Activated CD4-positive, alpha-beta T cell treated with anti-CD3 and anti-CD28 coated beads, Interleukin-2, amount 10 ng/mL, durations not matched to agents 7 days and 5 days (primary cell): ENCODE data around the gene ADCY4. TPM values are rescaled to one million over a fixed set of nuclear protein-coding genes. Genes with fewer than 3 reads are reported as not detected.
"Not testable (repeated sequence)": the region's sequence is repeated elsewhere in the genome, so short reads cannot be mapped to it uniquely, and the experiment has no call there.

ENCODE experiments used
- CTCF ChIA-PET: fragments of 350-600 bp; sonication (Branson Sonifier 250); formaldehyde crosslinking; loops from one replicate; lab custom pipeline; 2021; ENCODE audit warnings: antibody characterized with exemption; lab: Charles Lee
- POLR2A ChIA-PET: fragments of 350-600 bp; sonication (Branson Sonifier 250); formaldehyde crosslinking; loops from one replicate; lab custom pipeline; 2021; ENCODE audit warnings: antibody characterized with exemption; lab: Charles Lee
- DNase-seq: peaks from one replicate; pipeline ENCODE4 v3.0.0-alpha.2; 2020
- H3K27ac Mint-ChIP-seq: one replicate; pipeline ENCODE4 v1.8.0; 2021; ENCODE audit warnings: mild to moderate bottlenecking, moderate library complexity, mixed read lengths
- H3K27me3 Mint-ChIP-seq: one replicate; pipeline ENCODE4 v1.8.0; 2021; ENCODE audit warnings: mixed read lengths
- H3K36me3 Mint-ChIP-seq: one replicate; pipeline ENCODE4 v1.8.0; 2021; ENCODE audit warnings: low read depth, mixed read lengths
- H3K4me1 Mint-ChIP-seq: one replicate; pipeline ENCODE4 v1.8.0; 2021; ENCODE audit warnings: mixed read lengths
- H3K4me3 Mint-ChIP-seq: one replicate; pipeline ENCODE4 v1.8.0; 2021; ENCODE audit warnings: mild to moderate bottlenecking, moderate library complexity, mixed read lengths
- H3K9me3 Mint-ChIP-seq: one replicate; pipeline ENCODE4 v1.8.0; 2021; ENCODE audit warnings: mixed read lengths
- total RNA-seq, 2 experiments: library from RNA; stranded (reverse); gene quantifications; one replicate each; pipeline ENCODE4 v1.2.3, GENCODE V29; 2021

ADCY4 gene
- total RNA-seq, 2 experiments from 2014 or later, result 4.1 to 5.3 TPM

- ChIA-PET CTCF (interaction anchor here (0.9 to 3.6 kb wide), 3 partner anchors 10 to 40 kb away, joined by 3 to 13 read pairs (median 4); no protein-coding TSS in a partner anchor), POLR2A (no interaction called here)
- Mint-ChIP-seq H3K27ac (no peak overlapping the region), H3K9me3 (no peaks in the 10 kb centered on the region), H3K4me1 (peaks cover 4% of the 10 kb centered on the region), H3K36me3 (no peaks in the 10 kb centered on the region), H3K4me3 (no peak overlapping the region), H3K27me3 (peaks cover 14% of the 10 kb centered on the region)
- DNase-seq, result no peak
Measured at GRCh38 chr14:24372701-24373416, 38.0 kb upstream of the ADCY4 start.

GRCh38 chr14:24371605-24372004 lies 36.7 kb upstream of the ADCY4 start:
- POLR2A ChIA-PET, DNase-seq, H3K36me3 Mint-ChIP-seq, H3K4me3 Mint-ChIP-seq, H3K27ac Mint-ChIP-seq, H3K9me3 Mint-ChIP-seq: not testable (repeated sequence)
- H3K4me1 Mint-ChIP-seq, result peaks cover 12% of the 10 kb centered on the region
- CTCF ChIA-PET, result interaction anchor here (0.7 to 3.6 kb wide), 6 partner anchors 11 to 65 kb away, joined by 3 to 13 read pairs (median 4); no protein-coding TSS in a partner anchor
- peaks cover 25% of the 10 kb centered on the region for H3K27me3 Mint-ChIP-seq

- POLR2A ChIA-PET, result no interaction called here
- peaks cover 29% of the 10 kb centered on the region for H3K27me3 Mint-ChIP-seq
- no peak overlapping the region for H3K4me3 Mint-ChIP-seq
- no peaks in the 10 kb centered on the region for H3K9me3 Mint-ChIP-seq
- no peak overlapping the region for H3K27ac Mint-ChIP-seq
- H3K4me1 Mint-ChIP-seq, result peaks cover 17% of the 10 kb centered on the region
- CTCF ChIA-PET, result interaction anchor here (0.7 to 3.6 kb wide), 6 partner anchors 8 to 66 kb away, joined by 3 to 13 read pairs (median 4); no protein-coding TSS in a partner anchor
- DNase-seq, result no peak
- H3K36me3 Mint-ChIP-seq, result peaks cover under 1% of the 10 kb centered on the region
Measured at GRCh38 chr14:24370748-24371147, 35.9 kb upstream of the ADCY4 start.

- DNase-seq, result no peak
- H3K4me3 Mint-ChIP-seq, result no peak overlapping the region
- peaks cover 2% of the 10 kb centered on the region for H3K36me3 Mint-ChIP-seq
- no peaks in the 10 kb centered on the region for H3K9me3 Mint-ChIP-seq
- ChIA-PET POLR2A (interaction anchor here (0.6 kb wide), 1 partner anchor 47 kb away, joined by 3 read pairs; no protein-coding TSS in a partner anchor), CTCF (interaction anchor here (0.7 to 3.6 kb wide), 4 partner anchors 9 to 262 kb away, joined by 3 to 13 read pairs (median 5); no protein-coding TSS in a partner anchor)
- peaks cover 24% of the 10 kb centered on the region for H3K4me1 Mint-ChIP-seq
- H3K27me3 Mint-ChIP-seq, result peaks cover 36% of the 10 kb centered on the region
- H3K27ac Mint-ChIP-seq, result no peak overlapping the region
Measured at GRCh38 chr14:24369907-24370687, 35.2 kb upstream of the ADCY4 start.

GRCh38 chr14:24369463-24369862 lies 34.6 kb upstream of the ADCY4 start:
- DNase-seq, result no peak
- Mint-ChIP-seq H3K27me3 (peaks cover 38% of the 10 kb centered on the region), H3K4me3 (no peak overlapping the region), H3K27ac (no peak overlapping the region), H3K4me1 (peaks cover 25% of the 10 kb centered on the region), H3K9me3 (no peaks in the 10 kb centered on the region), H3K36me3 (peaks cover 2% of the 10 kb centered on the region)
- ChIA-PET POLR2A (interaction anchor here (0.6 kb wide), 1 partner anchor 48 kb away, joined by 3 read pairs; no protein-coding TSS in a partner anchor), CTCF (interaction anchor here (0.7 to 3.6 kb wide), 4 partner anchors 9 to 261 kb away, joined by 3 to 13 read pairs (median 5); no protein-coding TSS in a partner anchor)

GRCh38 chr14:24368562-24369252 lies 33.8 kb upstream of the ADCY4 start:
- H3K27me3 Mint-ChIP-seq, result peaks cover 39% of the 10 kb centered on the region
- no peak overlapping the region for H3K4me3 Mint-ChIP-seq
- ChIA-PET CTCF (no interaction called here), POLR2A (no interaction called here)
- no peak for DNase-seq
- no peak overlapping the region for H3K27ac Mint-ChIP-seq
- H3K36me3 Mint-ChIP-seq, result peaks cover 2% of the 10 kb centered on the region
- peaks cover 25% of the 10 kb centered on the region for H3K4me1 Mint-ChIP-seq
- H3K9me3 Mint-ChIP-seq, result no peaks in the 10 kb centered on the region

GRCh38 chr14:24368212-24368561 lies 33.3 kb upstream of the ADCY4 start:
- Mint-ChIP-seq H3K4me3 (no peak overlapping the region), H3K27ac (no peak overlapping the region), H3K27me3 (peaks cover 43% of the 10 kb centered on the region), H3K36me3 (peaks cover 2% of the 10 kb centered on the region), H3K4me1 (peaks cover 25% of the 10 kb centered on the region), H3K9me3 (no peaks in the 10 kb centered on the region)
- ChIA-PET CTCF (no interaction called here), POLR2A (no interaction called here)
- no peak for DNase-seq

- H3K4me3 Mint-ChIP-seq, result no peak within 1 kb of the TSS
- H3K27ac Mint-ChIP-seq, result no peak within 1 kb of the TSS
- H3K9me3 Mint-ChIP-seq, result no peaks in the 10 kb centered on the region
- no peak for DNase-seq
- ChIA-PET POLR2A (no interaction called here), CTCF (no interaction called here)
- peaks cover 25% of the 10 kb centered on the region for H3K4me1 Mint-ChIP-seq
- peaks cover 2% of the 10 kb centered on the region for H3K36me3 Mint-ChIP-seq
- peaks cover 46% of the 10 kb centered on the region for H3K27me3 Mint-ChIP-seq
Measured at GRCh38 chr14:24367514-24368211, 32.8 kb upstream of the ADCY4 start, which contains the start of gene NFATC4. TSS of gene NFATC4 (plus strand) at chr14:24368184. CDS start at chr14:24368341, 157 bp downstream.

- peaks cover 51% of the 10 kb centered on the region for H3K27me3 Mint-ChIP-seq
- no peak overlapping the region for H3K4me3 Mint-ChIP-seq
- H3K9me3 Mint-ChIP-seq, result no peaks in the 10 kb centered on the region
- DNase-seq, result no peak
- H3K36me3 Mint-ChIP-seq, result peaks cover 2% of the 10 kb centered on the region
- no peak overlapping the region for H3K27ac Mint-ChIP-seq
- CTCF ChIA-PET, result no interaction called here
- POLR2A ChIA-PET, result no interaction called here
- peaks cover 25% of the 10 kb centered on the region for H3K4me1 Mint-ChIP-seq
Measured at GRCh38 chr14:24366721-24367513, 32.0 kb upstream of the ADCY4 start.

- no peak overlapping the region for H3K4me3 Mint-ChIP-seq
Measured at GRCh38 chr14:24366413-24366720, 31.5 kb upstream of the ADCY4 start.

GRCh38 chr14:24365600-24366412 lies 30.9 kb upstream of the ADCY4 start:
- peaks cover 2% of the 10 kb centered on the region for H3K36me3 Mint-ChIP-seq
- CTCF ChIA-PET, result interaction anchor here (0.6 to 1.2 kb wide), 7 partner anchors 13 to 268 kb away, joined by 3 to 7 read pairs (median 3); partner anchors contain the start of gene ADCY4

More at GRCh38 chr14:24366413-24366720, 31.5 kb upstream of the ADCY4 start:
- Mint-ChIP-seq H3K27me3 (peaks cover 56% of the 10 kb centered on the region), H3K27ac (no peak overlapping the region), H3K36me3 (peaks cover 2% of the 10 kb centered on the region), H3K4me1 (peaks cover 25% of the 10 kb centered on the region), H3K9me3 (no peaks in the 10 kb centered on the region)
- ChIA-PET CTCF (interaction anchor here (0.6 to 1.0 kb wide), 3 partner anchors 31 to 110 kb away, joined by 3 read pairs; partner anchors contain the start of gene ADCY4), POLR2A (no interaction called here)
- DNase-seq, result no peak

More at GRCh38 chr14:24365600-24366412, 30.9 kb upstream of the ADCY4 start:
- POLR2A ChIA-PET, result interaction anchor here (0.6 kb wide), 1 partner anchor 213 kb away, joined by 3 read pairs; no protein-coding TSS in a partner anchor
- Mint-ChIP-seq H3K27ac (peak overlapping the region; percentile 13), H3K4me3 (peak overlapping the region; percentile 50), H3K4me1 (peaks cover 25% of the 10 kb centered on the region), H3K9me3 (no peaks in the 10 kb centered on the region), H3K27me3 (peaks cover 58% of the 10 kb centered on the region)
- DNase-seq, result peak; percentile 40
